Left lung (tissue), 10 donors: ENCODE data around the gene ANKRD13A. TPM values are rescaled to one million over a fixed set of nuclear protein-coding genes. Genes with fewer than 3 reads are reported as not detected.
"Not testable (repeated sequence)": the region's sequence is repeated elsewhere in the genome, so short reads cannot be mapped to it uniquely, and the experiment has no call there.

Experiments used
- ATAC-seq: fragments of 200-7000 bp; cut with Tn5 transposase; one replicate; pipeline ENCODE4 v1.9.1; 2020; ENCODE audit warnings: moderate library complexity
- DNase-seq, 4 donors: peaks; one replicate each; pipeline ENCODE4 v3.0.0-alpha.2; 2013 to 2020
- H3K27ac ChIP-seq, 2 donors: fragments of 200-600 bp; sonication (generic) in 1 of 2; one replicate each; pipeline versions ENCODE4 v1.5.0 to v1.8.0; 2020 to 2021
- H3K27me3 ChIP-seq, 2 donors: fragments of 200-600 bp; sonication (generic) in 1 of 2; one replicate each; pipeline versions ENCODE4 v1.5.0 to v1.8.0; 2020 to 2021
- H3K36me3 ChIP-seq, 2 donors: fragments of 200-600 bp; sonication (generic) in 1 of 2; one replicate each; pipeline versions ENCODE4 v1.5.0 to v1.8.0; 2020 to 2021
- H3K4me1 ChIP-seq, 2 donors: fragments of 200-600 bp; one replicate each; pipeline ENCODE4 v1.8.0; 2021
- H3K4me3 ChIP-seq, 2 donors: fragments of 200-600 bp; sonication (generic) in 1 of 2; one replicate each; pipeline versions ENCODE4 v1.5.0 to v1.8.0; 2020 to 2021; ENCODE audit warnings: mild to moderate bottlenecking in 1 of 2
- H3K9me3 ChIP-seq, 2 donors: fragments of 200-600 bp; sonication (generic) in 1 of 2; one replicate each; pipeline versions ENCODE4 v1.5.0 to v1.8.0; 2020 to 2021
- CTCF ChIP-seq, 2 donors: fragments of 200-600 bp; sonication (generic) in 1 of 2; IDR thresholded peaks; one replicate each; pipeline versions ENCODE4 v1.5.0 to v1.8.0; 2021; ENCODE audit warnings: antibody characterized with exemption in 2 of 2
- intact Hi-C, 2 donors: fragments of 100-400 bp; cut with DNase I; formaldehyde crosslinking; loops; one replicate each; pipeline versions ENCODE4 v1.11.2 to v1.14.2; 2022
- polyA plus RNA-seq, 6 donors: library from polyadenylated mRNA; unstranded; fragments of 120-200 nt; gene quantifications; one replicate each; pipeline ENCODE4 v1.2.1, GENCODE V29; 2013; ENCODE audit not compliant: insufficient read length in 6 of 6
- total RNA-seq, 2 donors: library from RNA; stranded (reverse); fragmentation: NEBNext Ultra II Directional; extraction: Animal tissue kit (Norgen Biotek cat#: 25700); gene quantifications; one replicate each; pipeline ENCODE4 v1.2.1, GENCODE V29; 2021
- donor health status: DM: no; HTN: yes; CAD: no.
- donor health status: DM: no; HTN: no; CAD: no.

ANKRD13A gene
- total and polyA plus RNA-seq, 8 donors, result 38.3 to 69.9 (median 43.3) TPM

GRCh38 chr12:110004598-110004997, 5.4 kb downstream of the ANKRD13A start:
- H3K27ac ChIP-seq, result peak overlapping the region; percentile 35
- H3K9me3 ChIP-seq, result peaks cover 0 to 3% of the 10 kb centered on the region in 2 donors
- H3K4me3 ChIP-seq, result no peak overlapping the region
- peaks cover 0 to 11% of the 10 kb centered on the region in 2 donors for H3K36me3 ChIP-seq
- DNase-seq, result no peak
- no peaks in the 10 kb centered on the region for H3K27me3 ChIP-seq
- intact Hi-C loops, result no loop called here
- TF ChIP-seq CTCF (IDR thresholded peaks at IDR 0.05), result no peak
- peaks cover 10 to 50% of the 10 kb centered on the region in 2 donors for H3K4me1 ChIP-seq
- peak; percentile 39 for ATAC-seq

- peaks cover 0 to 11% of the 10 kb centered on the region in 2 donors for H3K36me3 ChIP-seq
- DNase-seq (no peak), ATAC-seq (no peak)
- no peak for TF ChIP-seq CTCF (IDR thresholded peaks at IDR 0.05)
- H3K27me3 ChIP-seq, result no peaks in the 10 kb centered on the region
- H3K9me3 ChIP-seq, result peaks cover 0 to 3% of the 10 kb centered on the region in 2 donors
- peaks cover 10 to 47% of the 10 kb centered on the region in 2 donors for H3K4me1 ChIP-seq
- no peak overlapping the region for H3K4me3 ChIP-seq
- peak overlapping the region in 1 of 2 donors; percentile 35 for H3K27ac ChIP-seq
- intact Hi-C loops, result no loop called here
These were observed 6.2 kb downstream of the ANKRD13A start for GRCh38 chr12:110005319-110005973.

- Histone ChIP-seq H3K27ac (no peak overlapping the region), H3K9me3 (peaks cover 0 to 3% of the 10 kb centered on the region in 2 donors), H3K36me3 (peaks cover 0 to 11% of the 10 kb centered on the region in 2 donors), H3K4me1 (peaks cover 10 to 46% of the 10 kb centered on the region in 2 donors), H3K27me3 (no peaks in the 10 kb centered on the region), H3K4me3 (no peak overlapping the region)
- no peak for TF ChIP-seq CTCF (IDR thresholded peaks at IDR 0.05)
- intact Hi-C loops, result no loop called here
- DNase-seq, result no peak
- ATAC-seq, result no peak
These were observed 6.9 kb downstream of the ANKRD13A start for GRCh38 chr12:110006115-110006514.

- TF ChIP-seq CTCF (IDR thresholded peaks at IDR 0.05), result no peak
- peaks cover 0 to 46% of the 10 kb centered on the region in 2 donors for H3K4me1 ChIP-seq
- peak overlapping the region in 1 of 2 donors; percentile 91 for H3K27ac ChIP-seq
- intact Hi-C loops, result no loop called here
- ATAC-seq (no peak), DNase-seq (no peak)
- peaks cover 0 to 3% of the 10 kb centered on the region in 2 donors for H3K9me3 ChIP-seq
- no peaks in the 10 kb centered on the region for H3K27me3 ChIP-seq
- H3K4me3 ChIP-seq, result no peak overlapping the region
- H3K36me3 ChIP-seq, result peaks cover 0 to 14% of the 10 kb centered on the region in 2 donors
These were observed 8.7 kb downstream of the ANKRD13A start for GRCh38 chr12:110007881-110008280.

GRCh38 chr12:110008681-110009398, 9.6 kb downstream of the ANKRD13A start:
- ATAC-seq, H3K9me3 ChIP-seq, H3K4me3 ChIP-seq, DNase-seq, intact Hi-C loops, H3K27me3 ChIP-seq: not testable (repeated sequence)
- H3K27ac ChIP-seq, result peak overlapping the region in 1 of 2 donors; percentile 91
- peaks cover 0 to 39% of the 10 kb centered on the region in 2 donors for H3K4me1 ChIP-seq
- peaks cover 0 to 16% of the 10 kb centered on the region in 2 donors for H3K36me3 ChIP-seq
